ENCODE data around the gene STAG2.

The STAG2 gene

DNA sequence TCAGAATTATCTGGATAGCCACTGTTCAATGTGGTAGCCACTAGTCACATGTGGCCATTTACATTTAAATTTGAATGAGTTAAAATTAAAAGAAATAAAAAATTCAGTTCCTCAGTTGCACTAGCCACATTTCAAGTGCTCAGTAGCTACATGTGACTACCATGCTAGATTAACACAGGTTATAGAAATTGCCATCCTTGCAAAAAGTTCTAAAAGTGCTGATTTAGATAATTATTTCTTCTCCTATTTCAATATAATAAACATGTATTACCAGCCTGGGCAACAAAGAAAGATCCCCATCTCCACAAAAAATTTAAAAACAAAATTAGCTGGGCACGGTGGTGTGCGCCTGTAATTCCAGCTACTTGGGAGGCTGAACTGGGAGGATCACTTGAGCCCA lies 11.7 kb upstream of the STAG2 start:
- Histone ChIP-seq H3K27ac (ENCODE audit: low read length) (no peak overlapping the region), H3K9me2 (replicated peaks; ENCODE audit: insufficient read depth, low read length) (no peaks in the 10 kb centered on the region)

DNA sequence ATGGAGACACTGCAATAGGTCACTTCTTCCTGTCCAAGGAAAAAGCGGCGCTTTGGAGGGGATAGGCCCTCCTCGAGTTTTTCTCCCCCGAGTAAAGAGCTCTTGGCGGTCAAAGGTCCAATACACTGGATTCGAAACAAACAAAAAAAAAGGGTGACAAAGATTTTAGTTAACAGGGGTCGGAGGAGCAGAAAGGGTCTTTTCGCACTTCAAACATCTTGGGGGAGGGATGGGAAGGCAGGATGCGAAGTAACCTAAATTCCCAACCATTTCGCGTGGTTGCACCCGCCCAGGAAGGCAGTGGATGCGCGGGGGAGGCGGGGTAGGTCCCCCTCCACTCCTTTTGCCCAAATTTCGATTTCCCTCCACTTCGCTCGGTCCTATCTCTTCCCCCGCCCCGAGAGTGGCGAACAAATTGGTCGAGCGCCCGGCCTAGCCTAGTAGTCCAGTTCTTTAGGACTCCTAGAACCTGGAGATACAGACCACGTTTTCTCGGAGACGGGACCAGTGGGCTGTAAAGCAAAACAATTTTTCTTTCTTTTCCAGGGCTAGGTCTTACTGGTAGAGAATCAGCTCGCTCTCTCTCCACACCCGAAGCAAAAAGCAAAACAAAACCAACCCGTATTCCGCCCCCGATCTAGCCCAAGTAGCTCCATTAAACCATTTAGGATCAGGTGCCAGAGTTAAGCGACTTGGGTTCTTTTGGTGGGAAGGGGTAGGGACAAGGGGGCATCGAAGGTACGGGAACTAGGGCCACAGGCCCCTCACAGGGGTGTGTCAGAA lies 2.0 kb upstream of the STAG2 start:
- H2AFZ ChIP-seq (ENCODE audit: low read length), result peak overlapping the region; percentile 78
- no peaks in the 10 kb centered on the region for H3K9me3 ChIP-seq (replicated peaks; ENCODE audit: insufficient read depth, low read length)
- peak overlapping the region; percentile 78 for H3K4me2 ChIP-seq (ENCODE audit: low read depth, low read length)
- no peaks in the 10 kb centered on the region for H3K27me3 ChIP-seq (replicated peaks; ENCODE audit: insufficient read depth, low read length)
- H3K9ac ChIP-seq (ENCODE audit: low read length), result peak overlapping the region; percentile 79
- TF ChIP-seq EZH2 (optimal IDR thresholded peaks at IDR 0.05; ENCODE audit: low read depth, low read length) (no peak), CTCF (IDR thresholded peaks at IDR 0.05; ENCODE audit: low read length) (no peak), EZH2phosphoT487 (IDR thresholded peaks at IDR 0.05; ENCODE audit: low read length) (no peak)
- H3K27ac ChIP-seq (ENCODE audit: low read length), result peak overlapping the region; percentile 66; the same call in 1 of the 2 replicates
- H3K36me3 ChIP-seq (replicated peaks; ENCODE audit: insufficient read depth, low read length), result no peaks in the 10 kb centered on the region
- H3K79me2 ChIP-seq (ENCODE audit: low read length), result peaks cover 33% of the 10 kb centered on the region
- H4K20me1 ChIP-seq (ENCODE audit: insufficient read depth, low read length), result peaks cover 3% of the 10 kb centered on the region; the same call in 1 of the 2 replicates
- H3K4me3 ChIP-seq (ENCODE audit: low read length), result peak overlapping the region; percentile 77
- no peaks in the 10 kb centered on the region for H3K9me2 ChIP-seq (replicated peaks; ENCODE audit: insufficient read depth, low read length)
- peaks cover 21% of the 10 kb centered on the region for H3F3A ChIP-seq (ENCODE audit: insufficient read depth, low read length)
- DNase-seq, result peak; percentile 15
- no peaks in the 10 kb centered on the region for H3K4me1 ChIP-seq (ENCODE audit: low read length)

More for the DNA sequence above, 11.7 kb upstream of the STAG2 start:
- no peak overlapping the region for H3K4me3 ChIP-seq (ENCODE audit: low read length)
- no peaks in the 10 kb centered on the region for H3F3A ChIP-seq (ENCODE audit: insufficient read depth, low read length)
- DNase-seq, result no peak
- H3K79me2 ChIP-seq (ENCODE audit: low read length), result no peaks in the 10 kb centered on the region
- H3K9me3 ChIP-seq (replicated peaks; ENCODE audit: insufficient read depth, low read length), result no peaks in the 10 kb centered on the region
- no peaks in the 10 kb centered on the region for H4K20me1 ChIP-seq (ENCODE audit: insufficient read depth, low read length)
- H3K36me3 ChIP-seq (replicated peaks; ENCODE audit: insufficient read depth, low read length), result no peaks in the 10 kb centered on the region
- no peak overlapping the region for H2AFZ ChIP-seq (ENCODE audit: low read length)
- H3K9ac ChIP-seq (ENCODE audit: low read length), result no peak overlapping the region
- H3K4me2 ChIP-seq (ENCODE audit: low read depth, low read length), result no peak overlapping the region
- H3K27me3 ChIP-seq (replicated peaks; ENCODE audit: insufficient read depth, low read length), result no peaks in the 10 kb centered on the region
- TF ChIP-seq EZH2phosphoT487 (IDR thresholded peaks at IDR 0.05; ENCODE audit: low read length) (no peak), CTCF (IDR thresholded peaks at IDR 0.05; ENCODE audit: low read length) (no peak), EZH2 (optimal IDR thresholded peaks at IDR 0.05; ENCODE audit: low read depth, low read length) (no peak)
- no peaks in the 10 kb centered on the region for H3K4me1 ChIP-seq (ENCODE audit: low read length)

DNA sequence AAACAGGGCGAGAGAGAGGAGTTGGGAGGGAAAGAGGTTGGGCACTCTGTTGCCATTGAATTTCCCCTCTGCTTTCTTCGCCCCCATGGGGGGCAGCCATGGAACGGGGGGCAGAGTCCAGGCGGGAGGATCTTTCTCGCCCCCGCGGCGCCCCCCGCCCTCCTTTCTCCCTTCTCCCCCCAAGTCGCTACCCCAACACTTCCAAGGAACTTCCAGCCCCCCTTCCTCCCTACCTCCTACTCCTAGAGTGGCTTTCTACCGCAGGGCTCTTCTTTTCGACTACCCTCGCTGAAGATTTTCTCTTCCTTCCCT lies 594 bp upstream of the STAG2 start:
- H3K4me1 ChIP-seq (ENCODE audit: low read length), result no peaks in the 10 kb centered on the region
- H3K36me3 ChIP-seq (replicated peaks; ENCODE audit: insufficient read depth, low read length), result no peaks in the 10 kb centered on the region
- no peaks in the 10 kb centered on the region for H3K9me2 ChIP-seq (replicated peaks; ENCODE audit: insufficient read depth, low read length)
- H3K27me3 ChIP-seq (replicated peaks; ENCODE audit: insufficient read depth, low read length), result no peaks in the 10 kb centered on the region
- peaks cover 47% of the 10 kb centered on the region for H3K79me2 ChIP-seq (ENCODE audit: low read length)
- H2AFZ ChIP-seq (ENCODE audit: low read length), result peak overlapping the region; percentile 67
- peak overlapping the region; percentile 55 for H3K4me2 ChIP-seq (ENCODE audit: low read depth, low read length)
- TF ChIP-seq CTCF (IDR thresholded peaks at IDR 0.05; ENCODE audit: low read length) (no peak), EZH2phosphoT487 (IDR thresholded peaks at IDR 0.05; ENCODE audit: low read length) (no peak), EZH2 (optimal IDR thresholded peaks at IDR 0.05; ENCODE audit: low read depth, low read length) (no peak)
- peaks cover 9% of the 10 kb centered on the region; the same call in 1 of the 2 replicates for H4K20me1 ChIP-seq (ENCODE audit: insufficient read depth, low read length)
- H3K27ac ChIP-seq (ENCODE audit: low read length), result peak overlapping the region; percentile 95
- no peaks in the 10 kb centered on the region for H3K9me3 ChIP-seq (replicated peaks; ENCODE audit: insufficient read depth, low read length)
- H3F3A ChIP-seq (ENCODE audit: insufficient read depth, low read length), result peaks cover 21% of the 10 kb centered on the region
- H3K4me3 ChIP-seq (ENCODE audit: low read length), result peak overlapping the region; percentile 85
- no peak for DNase-seq
- peak overlapping the region; percentile 99 for H3K9ac ChIP-seq (ENCODE audit: low read length)
